GM19025 (cell line): ENCODE measurements around the gene ARHGEF16.

Source experiments
- ATAC-seq: cut with Tn5 transposase; IDR thresholded peaks from one replicate; pipeline ENCODE4 v1.9.1; 2021; ENCODE audit warnings: mild to moderate bottlenecking, low read depth, moderate library complexity; ENCODE audit not compliant: unreplicated experiment

Gene ARHGEF16

DNA sequence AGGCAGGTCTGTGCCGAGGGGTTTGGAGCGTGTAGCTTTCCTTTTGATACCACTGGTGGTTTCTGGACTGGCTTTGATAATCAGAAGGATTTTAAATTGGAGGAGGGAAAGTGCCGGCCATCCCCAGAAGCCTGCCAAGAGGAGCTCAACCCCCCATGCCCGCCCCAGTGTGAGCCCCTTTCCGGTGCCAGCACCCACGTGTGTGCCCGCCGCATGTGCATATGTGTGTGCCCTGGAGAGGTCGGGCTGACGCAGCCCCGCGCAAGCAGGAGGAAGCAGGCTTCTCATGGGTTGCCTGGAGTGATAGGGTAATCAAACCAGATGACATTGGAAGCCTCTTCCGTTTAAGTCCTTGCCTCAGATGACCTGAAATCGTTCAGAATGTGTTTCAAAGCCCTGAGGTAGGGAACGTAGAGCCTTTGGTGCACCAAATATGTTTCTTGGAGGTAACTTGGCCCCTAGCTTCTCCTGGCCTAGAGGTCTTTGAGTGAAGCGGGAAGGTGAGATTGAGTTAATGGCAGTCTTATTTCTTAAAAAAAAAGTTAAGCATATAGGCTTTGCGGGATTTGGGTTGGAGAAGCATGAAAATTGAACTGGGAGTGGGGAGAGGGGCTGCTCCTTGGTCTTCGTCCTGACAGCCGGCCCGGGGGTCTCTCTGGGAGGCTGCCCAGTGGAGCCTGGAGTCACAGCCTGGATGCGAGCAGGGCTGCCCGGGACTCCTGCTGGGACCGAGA, 34.1 kb upstream of the ARHGEF16 start:
- ATAC-seq, result no peak

DNA sequence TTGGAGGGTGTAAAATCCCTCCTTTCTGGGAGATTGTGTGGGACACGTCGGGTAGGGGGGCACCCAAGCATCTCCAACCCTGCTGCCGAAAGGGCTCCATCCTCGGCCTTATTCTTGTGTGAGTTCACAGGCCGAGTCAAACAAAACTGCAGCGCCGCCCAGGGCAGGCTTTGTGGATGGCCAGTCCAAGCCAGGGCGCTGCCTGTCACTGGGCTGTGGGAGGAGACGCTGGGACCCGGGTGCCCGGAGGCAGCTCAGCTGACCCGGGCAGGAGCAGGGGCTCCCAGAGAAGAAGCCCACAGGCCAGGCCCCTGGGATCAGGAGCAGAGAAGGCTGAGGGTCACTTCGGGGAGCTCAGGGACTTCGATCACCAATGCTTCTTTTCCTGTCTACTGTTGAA, 31.8 kb upstream of the ARHGEF16 start:
- no peak for ATAC-seq

DNA sequence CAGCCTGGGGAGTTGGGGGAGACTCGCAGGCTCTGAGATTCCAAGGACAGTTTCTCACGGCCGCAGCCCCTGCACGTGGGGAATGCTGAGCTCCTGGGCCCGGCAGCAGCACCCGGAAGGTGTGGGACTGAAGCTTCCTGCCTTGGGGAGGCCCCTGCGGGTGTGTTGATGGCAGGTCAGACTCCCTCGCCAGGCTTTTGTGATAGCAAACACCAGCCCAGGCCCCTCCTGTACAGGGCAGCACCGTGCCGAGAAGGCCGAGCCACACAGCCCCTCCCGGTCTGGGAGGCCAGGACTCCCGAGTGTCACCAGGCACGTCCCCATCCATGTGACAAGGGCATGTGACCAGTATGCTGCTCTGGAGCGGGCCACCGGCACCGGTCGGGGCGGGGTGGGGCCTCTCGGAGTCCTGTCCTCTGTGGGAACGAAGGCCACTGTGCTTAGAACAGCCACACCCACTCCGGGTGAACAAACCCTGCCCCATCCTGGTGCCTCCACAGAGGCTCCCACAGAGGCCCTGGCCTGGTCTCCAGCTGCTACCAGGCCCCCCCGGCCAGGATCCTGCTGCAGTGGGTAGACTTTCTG, 31.1 kb upstream of the ARHGEF16 start:
- no peak for ATAC-seq

DNA sequence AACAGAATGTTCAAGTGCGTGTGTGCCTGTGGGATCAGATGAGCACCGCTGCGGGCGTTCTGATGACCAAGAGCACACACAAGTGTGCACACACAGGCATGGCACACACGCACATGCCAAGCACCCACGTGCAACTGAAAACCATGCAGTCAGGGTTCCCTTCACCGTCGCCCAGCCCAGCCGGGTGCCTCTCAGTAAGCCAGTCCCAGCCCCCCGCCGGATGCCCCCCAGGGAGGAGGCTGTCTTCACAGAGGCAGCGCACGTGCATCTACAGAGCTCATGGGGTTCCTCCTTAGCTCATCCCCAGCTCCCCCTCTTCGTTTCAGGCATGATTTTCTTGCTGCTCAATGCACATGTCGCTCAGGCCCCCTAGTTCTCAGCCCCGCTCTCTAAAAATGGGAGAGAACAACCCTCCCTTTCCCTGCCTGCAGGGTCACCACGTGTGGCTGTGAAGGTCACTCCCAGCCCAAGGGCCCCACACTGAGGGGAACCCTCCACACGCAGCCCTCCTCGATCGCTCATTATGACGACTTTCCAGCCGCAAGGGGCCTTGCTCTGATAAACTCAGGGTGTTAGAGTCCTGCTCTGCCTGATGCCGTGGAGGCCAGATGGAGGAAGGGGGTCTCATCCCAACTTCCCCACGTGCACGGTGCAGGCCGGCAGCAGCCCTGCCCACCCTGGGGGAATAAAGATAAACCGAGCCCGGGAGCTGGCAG, 30.4 kb upstream of the ARHGEF16 start:
- no peak for ATAC-seq

DNA sequence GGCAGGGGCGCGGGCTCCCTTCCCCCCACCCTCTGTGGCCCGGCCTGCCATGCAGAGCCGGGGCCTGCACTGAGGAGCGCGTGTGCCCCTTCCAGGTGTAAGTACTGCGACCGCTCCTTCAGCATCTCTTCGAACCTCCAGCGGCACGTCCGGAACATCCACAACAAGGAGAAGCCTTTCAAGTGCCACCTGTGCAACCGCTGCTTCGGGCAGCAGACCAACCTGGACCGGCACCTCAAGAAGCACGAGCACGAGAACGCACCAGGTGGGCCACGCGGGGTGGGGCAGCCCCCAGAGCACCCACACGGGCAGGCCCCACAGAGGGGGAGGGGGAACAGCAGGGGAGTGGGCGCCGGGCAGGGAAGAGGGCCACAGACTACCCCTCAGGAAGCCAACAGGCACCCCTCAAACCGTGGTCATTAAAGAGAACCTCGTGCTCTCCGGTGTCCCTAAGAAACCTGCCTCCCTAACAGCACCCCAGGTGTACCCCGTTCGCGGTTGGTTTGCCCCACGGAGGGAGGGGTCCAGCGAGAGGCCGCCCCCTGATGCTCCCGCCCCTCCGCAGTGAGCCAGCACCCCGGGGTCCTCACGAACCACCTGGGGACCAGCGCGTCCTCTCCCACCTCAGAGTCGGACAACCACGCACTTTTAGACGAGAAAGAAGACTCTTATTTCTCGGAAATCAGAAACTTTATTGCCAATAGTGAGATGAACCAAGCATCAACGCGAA, 28.8 kb upstream of the ARHGEF16 start:
- ATAC-seq, result no peak

DNA sequence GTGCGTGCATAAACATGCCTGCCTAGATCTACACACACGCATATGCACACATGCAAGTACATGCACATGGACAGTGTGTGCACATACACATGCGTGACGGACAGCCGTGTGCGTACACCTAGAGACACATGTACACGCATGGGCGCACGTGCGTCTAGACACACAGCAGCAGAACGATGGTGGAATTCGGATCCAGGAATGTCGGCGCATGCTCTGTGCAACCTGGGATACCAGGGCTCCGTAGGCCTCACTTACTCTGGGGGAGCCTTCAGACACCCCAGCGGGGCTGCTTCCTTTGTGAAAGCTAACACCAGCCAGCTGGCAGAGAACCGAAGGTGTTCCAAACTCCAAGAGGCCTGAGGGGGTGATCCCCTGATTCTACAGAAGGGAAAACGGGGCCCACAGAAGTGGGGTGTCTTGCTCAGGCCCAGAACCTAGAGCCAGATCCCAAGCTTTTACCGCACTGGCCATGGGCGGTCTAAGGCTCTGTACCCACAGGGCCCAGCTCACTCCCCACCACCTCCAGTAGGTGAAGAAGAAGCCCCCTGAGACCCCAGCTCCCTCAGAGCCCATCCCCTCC, 27.4 kb upstream of the ARHGEF16 start:
- ATAC-seq, result no peak

DNA sequence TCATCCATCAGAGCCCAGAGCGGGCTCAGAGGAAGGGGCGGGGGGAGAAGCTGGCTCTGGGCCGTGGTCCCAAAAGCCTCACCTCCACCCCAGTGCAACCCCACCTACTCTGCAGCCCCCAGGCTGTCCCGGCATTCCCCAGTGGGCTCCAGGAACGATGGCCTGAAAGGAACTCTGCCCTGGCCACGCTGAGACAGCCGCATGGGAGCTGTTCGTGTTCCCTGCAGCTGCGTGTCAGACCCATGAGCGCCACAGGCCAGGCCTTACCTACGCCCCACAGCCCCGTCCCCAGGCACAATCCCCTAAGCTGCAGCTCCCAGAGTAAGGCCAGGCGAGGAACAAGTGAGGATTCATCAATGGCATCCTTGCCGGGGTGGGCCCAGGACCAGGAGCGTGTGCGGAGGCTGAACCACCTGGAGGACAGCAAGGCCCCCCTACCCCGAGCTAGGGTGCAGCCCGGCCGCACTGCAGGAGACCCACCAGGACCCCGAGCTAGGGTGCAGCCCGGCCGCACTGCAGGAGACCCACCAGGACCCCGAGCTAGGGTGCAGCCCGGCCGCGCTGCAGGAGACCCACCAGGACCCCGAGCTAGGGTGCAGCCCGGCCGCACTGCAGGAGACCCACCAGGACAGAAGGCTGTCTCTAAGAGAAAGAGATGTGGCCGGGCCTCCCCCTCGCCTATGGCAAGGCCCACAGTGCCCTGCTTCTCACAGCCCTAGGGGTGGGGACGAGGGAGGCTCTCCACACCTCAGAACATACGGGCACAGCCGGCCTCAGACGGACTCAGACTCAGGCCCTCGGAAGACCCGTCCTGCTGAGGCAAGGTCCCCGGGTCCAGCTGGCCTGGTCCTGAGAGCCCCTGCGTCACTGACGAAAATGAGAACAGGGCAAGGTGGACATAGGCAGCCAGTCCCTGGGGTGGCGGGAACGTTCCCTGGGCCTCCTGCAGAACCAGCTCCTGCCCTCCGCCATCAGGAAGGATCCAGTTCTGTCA, 26.5 kb upstream of the ARHGEF16 start:
- no peak for ATAC-seq

DNA sequence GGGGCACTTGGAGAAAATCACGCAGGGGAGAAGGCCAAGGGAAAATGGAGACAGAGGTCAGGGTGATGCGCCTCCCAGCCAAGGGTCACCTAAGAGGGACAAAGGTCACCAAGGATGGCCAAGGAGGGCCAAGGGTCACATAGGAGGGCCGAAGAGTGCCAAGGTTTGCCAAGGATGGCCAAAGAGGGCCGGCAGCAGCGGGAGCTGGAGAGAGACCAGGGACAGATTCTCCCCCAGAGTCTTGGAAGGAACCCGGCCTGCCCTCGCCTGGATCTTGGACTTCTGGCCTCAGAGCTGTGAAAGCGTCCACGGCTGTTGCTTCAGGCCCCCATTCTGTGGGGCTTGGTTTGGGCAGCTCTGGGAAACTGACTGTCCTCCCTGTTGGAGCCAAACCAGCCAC, 25.6 kb upstream of the ARHGEF16 start:
- no peak for ATAC-seq

DNA sequence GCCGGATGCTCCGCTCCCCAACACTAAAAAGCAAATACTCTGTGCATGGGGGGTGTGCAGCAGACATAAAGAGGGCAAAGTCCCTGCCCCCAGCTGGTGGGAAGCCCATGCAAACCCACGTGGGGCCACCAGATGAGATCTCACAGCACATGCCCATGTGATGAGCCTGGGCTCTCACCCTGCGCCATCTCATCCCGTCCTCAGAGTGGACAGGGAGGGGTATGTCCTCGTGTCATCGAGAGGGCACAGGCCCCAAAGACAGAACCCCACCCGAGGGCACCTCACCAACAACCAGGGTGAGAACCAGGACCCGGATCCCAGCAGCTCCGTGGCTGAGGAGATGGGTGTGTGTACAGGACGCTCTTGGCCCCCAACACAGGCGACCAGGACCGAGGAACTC, 25.1 kb upstream of the ARHGEF16 start:
- no peak for ATAC-seq

DNA sequence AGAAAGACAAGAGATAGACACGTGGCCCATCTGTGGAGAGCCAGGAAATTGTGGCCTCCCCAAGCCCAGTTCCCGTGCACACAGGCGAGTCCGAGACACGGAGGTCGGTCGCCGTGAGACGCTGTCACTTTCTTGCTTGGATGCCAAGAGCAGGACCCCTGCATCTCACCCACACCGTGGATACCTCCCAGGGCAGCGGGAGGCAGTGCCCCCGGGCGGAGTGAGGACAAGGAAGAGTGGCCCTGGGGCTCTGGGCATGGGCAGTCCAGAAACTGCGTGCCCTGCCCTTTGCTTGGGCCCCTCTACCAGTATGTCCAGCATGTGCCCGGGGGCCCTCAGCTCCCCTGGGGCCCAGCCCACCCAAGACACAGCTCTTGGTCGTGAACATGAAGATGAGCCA, 24.7 kb upstream of the ARHGEF16 start:
- ATAC-seq, result no peak

DNA sequence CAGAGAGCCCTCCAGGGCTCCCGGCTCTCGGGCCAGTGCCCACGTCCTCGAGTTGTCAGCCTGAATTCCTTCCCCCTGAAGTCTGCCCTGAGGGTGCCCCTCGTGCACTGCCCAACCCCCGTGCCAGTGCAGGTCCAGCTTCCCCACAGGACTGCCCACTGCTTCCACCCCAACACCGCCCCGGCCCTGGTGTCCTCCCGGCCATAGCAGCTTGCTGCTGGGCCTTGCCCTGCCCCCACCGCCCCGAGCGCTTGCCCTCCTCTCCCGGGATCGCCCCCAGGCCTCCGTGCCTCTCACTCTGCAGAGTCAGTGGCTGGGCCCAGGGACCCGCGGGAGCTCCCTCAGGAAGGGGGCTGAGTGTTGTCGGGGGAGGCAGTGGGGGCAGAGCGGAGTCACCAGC, 24.1 kb upstream of the ARHGEF16 start:
- ATAC-seq, result no peak

DNA sequence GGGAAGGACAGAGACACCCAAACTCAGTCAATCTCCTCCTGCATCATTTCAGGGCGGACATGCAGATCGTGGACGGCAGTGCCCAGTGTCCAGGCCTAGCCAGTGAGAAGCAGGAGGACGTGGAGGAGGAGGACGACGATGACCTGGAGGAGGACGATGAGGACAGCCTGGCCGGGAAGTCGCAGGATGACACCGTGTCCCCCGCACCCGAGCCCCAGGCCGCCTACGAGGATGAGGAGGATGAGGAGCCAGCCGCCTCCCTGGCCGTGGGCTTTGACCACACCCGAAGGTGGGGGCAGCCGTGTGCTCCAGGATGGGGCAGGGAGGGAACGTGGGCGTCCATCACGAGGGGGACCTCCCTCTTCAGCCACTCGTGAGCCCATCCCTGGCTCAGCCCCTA, 23.6 kb upstream of the ARHGEF16 start:
- ATAC-seq, result no peak

DNA sequence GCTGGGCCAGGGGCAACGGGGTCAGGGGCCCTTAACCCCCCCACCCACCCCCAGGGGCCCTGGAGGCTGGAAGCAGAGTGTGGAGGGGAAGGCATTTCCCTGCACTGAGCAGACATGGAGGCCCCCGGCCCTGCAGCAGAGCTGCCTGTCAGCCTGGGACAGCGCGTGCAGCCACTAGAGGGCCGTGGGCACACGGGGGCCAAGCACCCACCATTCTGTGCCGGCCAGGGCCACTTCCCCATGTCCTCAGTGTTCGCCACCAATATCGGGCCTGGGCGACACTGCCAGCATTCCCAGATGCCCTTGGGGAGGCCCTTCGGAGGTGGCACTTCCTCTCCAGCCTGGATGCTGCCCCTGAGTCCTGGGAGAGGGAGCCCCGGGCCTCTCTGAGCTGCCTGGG, 23.2 kb upstream of the ARHGEF16 start:
- no peak for ATAC-seq

DNA sequence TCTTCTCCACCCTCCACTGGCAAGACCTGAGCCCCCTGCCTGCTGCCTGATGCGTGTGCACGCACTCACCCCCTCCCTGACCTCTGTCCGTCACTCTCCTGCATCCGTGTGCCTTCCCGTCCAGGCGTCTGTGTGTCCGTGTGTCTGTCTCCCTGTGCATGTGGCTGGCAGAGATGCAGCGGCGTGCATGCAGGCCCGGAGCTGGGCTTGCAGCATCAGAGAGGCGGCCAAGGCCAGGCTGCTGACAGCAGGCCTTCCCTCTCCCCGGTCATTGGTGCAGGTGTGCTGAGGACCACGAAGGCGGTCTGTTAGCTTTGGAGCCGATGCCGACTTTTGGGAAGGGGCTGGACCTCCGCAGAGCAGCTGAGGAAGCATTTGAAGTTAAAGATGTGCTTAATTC, 22.8 kb upstream of the ARHGEF16 start:
- no peak for ATAC-seq

DNA sequence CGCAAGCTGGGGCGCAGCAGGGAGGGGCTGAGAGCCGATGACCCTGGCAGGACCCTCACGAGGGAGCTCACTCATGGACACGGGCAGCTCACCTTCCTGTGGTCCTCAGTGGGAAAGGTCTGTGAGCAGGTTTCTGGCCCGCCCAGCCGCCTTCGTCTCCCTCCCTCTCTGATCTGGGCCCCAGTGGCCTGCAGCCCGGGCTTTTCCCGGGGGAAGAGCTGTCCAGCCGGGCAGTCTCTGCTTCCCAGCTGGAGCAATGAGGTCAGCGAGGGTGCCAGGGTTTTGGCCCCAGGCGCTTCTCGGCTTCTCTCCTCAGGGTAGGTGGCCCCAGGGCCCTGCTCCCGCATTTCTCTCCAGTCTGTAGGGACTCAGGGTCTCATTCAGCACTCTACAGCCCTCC, 22.2 kb upstream of the ARHGEF16 start:
- ATAC-seq, result no peak

DNA sequence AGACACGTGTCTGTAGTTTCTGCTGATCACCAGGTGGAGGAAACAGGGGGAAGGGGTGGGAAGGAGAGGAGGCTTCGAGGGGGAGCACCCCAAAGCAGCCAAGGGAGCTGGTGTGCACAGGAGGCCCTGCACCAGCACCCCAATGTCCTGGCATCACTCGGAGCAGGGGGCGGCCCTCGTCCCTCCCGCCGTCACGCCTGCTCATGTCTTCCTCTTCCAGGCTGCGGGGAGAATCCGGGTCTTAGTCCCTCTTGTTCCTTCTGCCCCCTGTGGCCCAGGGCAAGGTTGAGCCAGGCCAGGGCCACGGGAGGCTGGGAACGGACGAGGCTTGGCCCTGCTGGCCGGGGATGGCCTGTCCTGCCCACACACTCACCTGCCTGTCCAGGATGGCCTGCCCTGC, 21.4 kb upstream of the ARHGEF16 start:
- ATAC-seq, result no peak

DNA sequence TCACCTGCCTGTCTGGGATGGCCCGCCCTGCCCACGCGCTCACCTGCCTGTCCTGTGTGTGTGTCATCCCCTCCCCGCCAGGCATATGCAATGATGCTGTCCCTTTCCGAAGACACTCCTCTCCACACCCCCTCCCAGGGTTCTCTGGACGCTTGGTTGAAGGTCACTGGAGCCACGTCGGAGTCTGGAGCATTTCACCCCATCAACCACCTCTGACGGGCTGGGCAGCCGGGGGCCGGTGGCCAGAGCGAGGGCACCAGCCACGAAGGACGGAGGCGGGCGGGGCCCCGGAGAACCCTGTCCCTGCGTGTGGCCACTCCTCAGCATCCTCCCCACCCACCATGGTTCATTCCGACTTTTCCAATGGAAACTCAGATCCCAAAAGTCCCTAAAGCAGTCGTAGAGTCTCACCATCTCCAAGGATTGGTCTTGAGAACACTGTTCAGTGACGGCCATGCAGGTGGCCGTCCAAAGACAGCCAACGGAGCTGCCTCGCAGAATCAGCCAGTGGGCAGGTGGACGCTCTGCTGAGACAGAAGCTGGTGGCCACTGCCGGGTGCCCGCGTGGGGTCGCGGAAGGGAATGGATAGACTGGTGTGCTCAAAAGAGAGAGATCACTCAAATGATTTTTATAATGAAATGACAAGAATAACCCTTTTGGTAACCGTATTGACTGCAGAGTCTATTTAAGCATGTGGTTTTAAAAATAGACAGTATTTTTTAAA, 20.7 kb upstream of the ARHGEF16 start:
- ATAC-seq, result no peak

DNA sequence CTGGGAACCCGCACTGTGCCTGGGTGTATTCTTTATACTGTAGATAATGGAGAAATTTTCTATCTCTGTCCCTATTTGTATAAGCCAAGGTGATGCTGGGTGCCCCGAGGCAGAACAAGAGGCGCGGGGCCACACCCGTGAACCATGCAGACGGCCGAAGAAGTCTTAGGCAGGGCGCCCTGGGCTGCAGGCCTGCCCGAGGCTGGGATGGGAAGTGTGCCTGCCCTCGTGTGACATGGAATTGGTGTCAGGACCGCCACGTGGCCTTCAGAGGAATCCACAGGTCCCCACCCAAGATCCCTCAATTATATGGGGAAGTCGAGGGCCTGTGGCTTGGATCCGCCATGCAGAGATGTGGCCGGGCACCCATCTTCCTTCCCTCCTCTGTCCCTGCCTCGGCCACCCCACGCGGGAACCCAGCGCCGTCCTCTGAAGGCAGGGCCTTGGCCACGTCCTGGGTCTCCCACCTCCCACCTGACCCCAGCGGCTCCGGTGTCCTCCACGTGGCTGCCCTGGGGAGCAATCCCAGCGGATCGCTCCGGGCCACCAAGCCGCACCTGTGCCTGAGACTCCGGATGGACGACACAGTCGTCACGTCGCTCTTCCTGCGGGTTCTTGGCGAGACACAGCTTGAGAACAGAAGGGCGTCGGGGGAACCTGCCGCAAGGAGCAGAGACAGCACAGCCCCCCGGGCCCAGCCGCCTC, 19.9 kb upstream of the ARHGEF16 start:
- no peak for ATAC-seq

DNA sequence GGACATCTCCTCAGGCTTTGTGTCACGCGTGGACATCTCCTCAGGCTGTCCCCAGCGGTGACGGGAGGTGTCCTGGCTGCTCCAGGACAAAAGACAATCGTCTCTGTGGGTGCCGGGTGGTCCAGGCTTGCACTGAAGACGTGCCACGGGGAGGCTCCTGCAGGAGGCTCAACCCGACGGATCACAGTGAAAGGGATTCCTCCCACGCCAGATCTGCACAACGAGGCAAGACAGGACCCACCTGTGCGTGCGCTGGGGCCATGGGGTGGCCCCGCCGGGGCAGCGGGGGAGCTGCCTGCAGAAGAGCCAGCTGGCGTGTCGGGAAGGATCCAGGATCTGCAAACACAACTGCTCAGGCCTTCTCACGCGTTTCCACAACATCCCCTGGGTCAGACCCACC, 18.8 kb upstream of the ARHGEF16 start:
- ATAC-seq, result no peak
